Measurements from ENCODE around the gene CALD1.

GRCh38 chr7:134766779-134767519 lies 12.5 kb upstream of the CALD1 start:
- TF ChIP-seq CTCF (IDR thresholded peaks at IDR 0.05; ENCODE audit: insufficient read depth, low read length) (no peak), POLR2AphosphoS5 (IDR thresholded peaks at IDR 0.05; ENCODE audit: low read depth) (no peak), GABPA (IDR thresholded peaks at IDR 0.05; ENCODE audit: low read depth) (no peak)

Data from HL-60 (cell line).